ENCODE data around the gene CCDC187.

CCDC187 gene

GRCh38 chr9:136311051-136312008, 7.4 kb upstream of the CCDC187 start:
- no peak for DNase-seq

DNA sequence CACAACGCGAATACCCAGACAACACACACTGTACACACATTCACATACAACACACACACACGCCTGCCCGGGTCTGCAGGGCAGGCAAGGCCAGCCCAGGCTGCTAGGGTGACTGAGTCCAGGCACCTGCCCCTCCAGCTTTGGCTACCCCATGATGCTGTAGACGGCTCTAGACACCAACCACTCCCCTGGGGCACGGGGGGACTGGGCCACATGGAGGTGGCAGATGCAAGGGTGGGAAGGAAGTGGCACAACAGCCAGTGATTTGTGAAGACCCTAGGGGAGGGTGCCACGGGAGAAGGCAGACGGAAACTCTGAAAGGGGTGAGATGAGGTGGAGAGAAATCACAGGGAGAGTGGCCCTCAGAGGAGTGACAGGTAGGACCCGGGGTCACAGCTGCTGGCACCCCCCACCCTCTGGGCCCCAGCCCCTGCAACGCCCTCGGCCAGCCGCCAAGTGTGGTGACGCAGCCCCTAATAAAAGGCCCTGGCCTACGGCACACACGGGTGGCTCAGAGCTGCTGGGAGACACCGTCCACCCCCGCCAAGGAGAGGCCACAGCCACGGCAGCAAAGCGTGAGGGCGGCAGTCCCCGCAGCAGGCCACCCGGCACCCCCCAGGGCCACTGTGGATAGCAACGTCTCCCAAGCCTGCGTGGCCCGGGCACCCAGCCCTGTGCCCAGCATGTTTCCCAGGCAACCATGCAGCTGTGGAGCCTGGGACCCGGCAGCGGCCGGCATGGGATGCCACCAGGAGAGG, 6.6 kb upstream of the CCDC187 start:
- no peak for DNase-seq

DNA sequence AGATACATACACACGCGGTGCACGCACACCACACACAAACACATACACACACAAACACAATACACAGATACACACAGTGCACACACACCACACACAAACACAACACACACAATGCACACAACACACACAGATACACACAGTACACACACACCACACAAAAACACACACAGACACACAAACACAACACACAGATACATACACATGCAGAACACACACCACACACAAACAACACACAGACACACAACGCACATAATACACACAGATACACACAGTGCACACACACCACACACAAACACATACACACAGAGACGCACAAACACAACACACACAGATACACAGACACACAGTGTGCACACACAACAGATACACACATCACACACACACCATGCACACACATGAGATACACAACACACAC, 5.9 kb upstream of the CCDC187 start:
- DNase-seq: no peak

DNA sequence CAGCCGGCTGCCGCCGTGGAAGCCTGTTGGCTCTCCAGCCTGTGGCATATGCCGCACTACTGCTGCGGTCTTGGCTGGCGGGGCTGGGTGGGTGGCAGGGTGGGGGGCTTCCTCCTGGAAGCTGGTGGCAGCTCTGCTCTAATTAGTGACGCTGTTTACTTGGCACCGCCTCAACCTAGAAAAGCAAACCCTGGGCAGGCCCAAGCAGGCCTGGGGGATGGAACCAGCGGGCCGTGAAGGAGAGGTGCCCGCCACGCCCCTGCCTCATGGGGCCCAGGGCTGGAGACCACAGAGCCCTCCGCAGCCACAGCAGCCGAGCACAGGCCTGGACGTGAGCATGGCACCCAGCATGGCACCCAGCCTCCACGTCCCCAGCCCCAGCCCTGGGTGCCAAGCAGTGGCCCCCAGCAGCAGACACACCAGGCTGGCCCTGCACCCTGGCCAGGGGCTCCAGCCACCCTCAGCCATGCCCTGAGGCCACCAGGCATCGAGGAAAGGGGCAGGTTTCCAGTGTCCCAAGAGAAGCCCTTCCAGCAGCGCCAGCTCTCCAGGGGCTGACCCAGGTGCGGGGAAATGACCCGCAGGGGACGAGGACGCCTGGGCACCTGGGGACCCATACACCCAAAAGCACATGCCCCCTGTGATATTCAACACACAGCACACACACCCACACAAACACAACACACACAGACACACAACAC, 5.4 kb upstream of the CCDC187 start:
- peak; percentile 40 for DNase-seq

GRCh38 chr9:136308702-136309053, 4.8 kb upstream of the CCDC187 start:
- DNase-seq: no peak

GRCh38 chr9:136308006-136308701, 4.3 kb upstream of the CCDC187 start:
- DNase-seq: no peak

GRCh38 chr9:136307215-136307750, 3.4 kb upstream of the CCDC187 start:
- DNase-seq: no peak

GRCh38 chr9:136306211-136307208, 2.6 kb upstream of the CCDC187 start:
- no peak for DNase-seq

DNA sequence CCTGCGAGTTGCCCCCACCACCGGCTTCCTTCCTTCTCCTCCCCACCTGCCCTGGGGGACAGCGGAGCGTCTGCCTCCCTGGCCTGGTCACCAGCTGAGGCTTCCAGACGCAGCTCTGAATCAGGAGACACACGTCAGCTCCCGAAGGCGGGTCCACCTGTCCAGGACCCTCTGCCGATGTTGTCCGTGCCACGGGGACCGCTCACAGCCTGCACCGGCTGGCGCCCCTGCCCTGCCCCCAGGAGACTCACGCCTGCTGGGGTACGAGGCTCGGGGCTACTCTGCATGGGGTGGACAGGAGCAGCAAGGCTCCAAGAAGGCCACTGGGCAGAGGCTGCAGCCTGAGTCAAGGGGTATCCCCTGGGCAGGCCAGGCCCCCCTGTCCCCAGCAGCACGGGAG, 1.9 kb upstream of the CCDC187 start:
- no peak for DNase-seq

DNA sequence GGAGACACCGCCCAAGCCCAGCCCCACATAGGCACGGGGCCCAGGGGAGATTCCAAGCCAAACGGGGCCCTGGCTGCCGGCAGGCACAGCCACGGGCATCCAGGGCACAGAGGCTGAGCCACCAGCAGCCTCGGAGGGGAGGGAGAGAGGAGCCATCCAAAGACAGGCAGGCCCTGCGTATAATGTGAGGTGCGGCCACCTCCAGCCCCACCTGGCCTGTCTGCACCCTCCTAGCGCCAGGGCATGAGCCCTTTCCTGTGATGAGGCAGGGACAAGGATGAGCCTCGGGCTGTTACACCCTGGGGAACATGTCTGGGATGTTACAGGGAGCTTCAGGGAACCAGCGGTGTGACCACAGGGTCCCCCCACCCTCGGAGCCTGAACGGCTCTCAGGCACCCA, 1.1 kb upstream of the CCDC187 start:
- no peak for DNase-seq

- DNase-seq: no peak
Measured at GRCh38 chr9:136304456-136304855, 562 bp upstream of the CCDC187 start.

- DNase-seq: no peak
Measured at GRCh38 chr9:136303066-136303824, 649 bp downstream of the CCDC187 start.

- no peak for DNase-seq
Measured at GRCh38 chr9:136302527-136302926, 1.4 kb downstream of the CCDC187 start.

DNA sequence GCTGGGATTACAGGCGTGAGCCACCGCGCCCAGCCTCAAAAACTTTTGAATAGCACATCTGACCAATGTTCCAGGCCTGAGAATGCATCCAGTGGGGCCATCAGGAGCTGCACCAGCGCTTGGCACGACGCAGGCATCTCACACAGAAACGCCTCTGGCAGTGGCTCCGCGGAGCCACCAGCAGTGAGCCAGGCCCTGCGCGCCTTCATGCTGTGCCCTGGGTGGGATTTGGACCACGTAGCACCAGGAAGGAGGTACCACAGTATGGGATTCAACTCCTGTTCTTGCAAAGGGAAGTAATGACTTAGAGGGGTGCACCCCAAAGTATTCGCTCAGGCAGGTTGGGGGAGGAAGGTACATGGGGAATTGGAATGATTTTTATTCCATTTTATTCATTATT, 3.0 kb downstream of the CCDC187 start:
- DNase-seq: no peak

- DNase-seq: no peak
Measured at GRCh38 chr9:136300016-136300545, 3.8 kb downstream of the CCDC187 start.

- DNase-seq: no peak
Measured at GRCh38 chr9:136299541-136299940, 4.4 kb downstream of the CCDC187 start.

DNA sequence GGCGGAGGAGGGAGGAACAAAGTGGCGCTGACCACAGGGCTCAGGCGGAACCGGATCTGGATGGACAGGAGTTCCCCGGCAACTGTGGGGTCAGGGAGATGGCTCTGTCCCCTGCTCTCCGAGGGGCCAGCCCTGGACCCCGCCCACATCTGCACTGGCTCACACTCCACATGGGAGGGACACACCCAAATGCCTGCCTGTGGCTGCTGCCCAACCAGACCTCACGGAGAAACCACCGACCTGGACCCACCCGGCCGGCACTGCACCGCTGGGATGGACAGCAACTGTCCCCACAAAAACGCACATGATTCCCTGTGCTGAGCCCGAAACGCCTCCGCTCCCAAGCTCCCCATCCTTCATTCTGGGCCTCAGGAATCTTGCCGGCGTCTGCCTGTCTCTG, 4.8 kb downstream of the CCDC187 start:
- no peak for DNase-seq

DNA sequence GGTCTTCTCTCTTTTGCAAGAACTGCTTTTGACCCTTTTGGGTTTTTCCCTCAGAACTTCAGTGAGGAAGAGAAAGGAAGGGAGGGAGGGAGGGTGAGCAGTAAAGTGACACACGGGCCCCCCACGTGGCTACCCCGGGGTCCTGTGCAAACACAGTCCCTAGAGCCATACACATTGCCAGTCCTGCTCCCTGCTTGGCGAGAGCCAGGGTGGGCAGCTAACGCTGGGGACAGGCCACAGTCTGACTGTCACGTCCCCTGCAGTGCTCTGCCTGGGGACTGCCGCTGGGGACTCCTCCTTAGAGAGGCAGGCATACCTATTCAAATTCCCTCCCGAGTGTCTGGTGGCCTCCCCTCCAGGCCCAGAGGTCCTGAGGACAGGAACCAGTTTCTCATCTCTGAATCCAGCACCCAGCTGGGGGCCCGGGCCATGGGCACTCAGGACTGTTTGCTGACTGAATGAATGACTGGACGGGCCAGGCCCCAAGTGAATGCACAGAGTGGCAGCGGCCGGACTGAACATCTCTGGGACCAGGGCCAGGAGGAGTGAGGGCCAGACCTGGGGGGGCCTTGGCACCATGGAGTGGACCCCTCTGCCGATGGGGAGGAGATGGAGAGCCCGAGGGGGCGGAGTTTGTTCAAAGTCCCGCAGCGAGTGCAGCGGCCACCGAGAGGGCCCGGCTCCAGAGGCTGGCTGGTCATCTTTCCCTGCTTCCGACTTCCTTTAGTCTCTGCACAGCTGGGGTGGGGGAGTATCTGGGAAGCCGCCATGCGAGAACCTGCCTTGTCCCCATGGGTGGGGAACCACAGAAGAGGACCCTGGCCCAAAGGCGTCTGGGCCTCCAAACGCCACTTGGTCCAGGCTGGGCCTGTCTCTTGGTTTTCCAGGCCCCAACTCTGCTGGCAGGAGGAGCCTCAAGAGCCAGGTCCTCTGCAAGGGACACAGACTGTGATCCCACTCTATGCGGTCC, 5.8 kb downstream of the CCDC187 start:
- DNase-seq: no peak

Measured in DMS 273 treated with DMSO at 0.1 percent for 48 hours (cell line).